Stimulated activated CD8-positive, alpha-beta memory T cell treated with anti-CD3 and anti-CD28 coated beads, Interleukin-2, amount 100 ng/mL, for 1 hour (primary cell): ENCODE data around the gene DLEU7.

Experiments
- DNase-seq, 2 donors: peaks; one replicate each; pipeline ENCODE4 v3.0.0-alpha.2; 2020; ENCODE audit warnings: low read depth in 2 of 2

Gene DLEU7

DNA sequence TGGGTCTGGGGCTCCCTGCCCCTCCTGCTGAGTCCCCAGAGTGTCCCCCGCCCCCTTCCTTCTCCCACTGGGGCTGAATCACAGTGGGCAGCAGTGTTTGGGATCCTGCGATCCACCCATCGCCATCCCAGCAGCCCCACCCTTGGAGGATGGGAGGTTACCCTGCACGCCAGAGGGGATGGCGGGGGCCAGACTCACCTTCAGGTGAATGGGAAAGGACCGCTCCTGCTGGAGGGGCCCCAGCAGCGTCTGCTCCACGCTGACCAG lies 569 bp downstream of the DLEU7 start:
- DNase-seq: no peak

DNA sequence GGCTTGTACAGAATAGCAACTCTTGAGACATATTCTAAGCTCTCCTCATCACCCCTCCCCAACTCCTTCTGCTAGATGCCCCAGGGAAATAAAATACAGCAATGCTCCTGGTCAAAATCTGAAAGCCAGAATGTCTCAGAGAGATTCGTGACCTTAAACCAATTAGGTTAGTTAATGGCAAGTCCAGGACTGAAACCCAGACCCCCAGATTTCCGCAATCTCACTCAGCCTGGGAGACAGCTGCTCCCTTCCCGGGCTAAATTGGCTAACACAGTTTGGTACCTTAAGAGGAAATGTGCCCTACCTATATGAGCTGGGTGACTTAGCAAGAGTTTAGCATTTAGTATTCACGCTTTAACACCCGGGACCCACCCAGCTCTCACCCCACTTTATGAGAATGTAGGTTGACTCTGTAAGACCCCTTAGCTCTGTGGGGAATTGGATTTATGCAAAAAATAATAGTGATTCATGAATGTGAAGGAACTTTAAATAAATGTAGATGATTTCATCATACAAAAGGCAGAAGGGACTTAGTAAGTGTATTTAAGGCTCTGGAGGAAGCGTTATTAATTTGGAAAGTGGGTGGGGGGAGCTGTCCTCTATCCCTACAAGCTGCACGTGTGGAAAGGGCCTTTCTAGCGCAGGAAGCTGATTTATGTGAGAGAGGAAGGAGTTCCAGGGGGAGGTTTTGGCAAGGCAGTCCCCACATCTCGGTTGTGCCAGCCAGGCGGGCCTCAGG lies 1.1 kb downstream of the DLEU7 start:
- no peak for DNase-seq

DNA sequence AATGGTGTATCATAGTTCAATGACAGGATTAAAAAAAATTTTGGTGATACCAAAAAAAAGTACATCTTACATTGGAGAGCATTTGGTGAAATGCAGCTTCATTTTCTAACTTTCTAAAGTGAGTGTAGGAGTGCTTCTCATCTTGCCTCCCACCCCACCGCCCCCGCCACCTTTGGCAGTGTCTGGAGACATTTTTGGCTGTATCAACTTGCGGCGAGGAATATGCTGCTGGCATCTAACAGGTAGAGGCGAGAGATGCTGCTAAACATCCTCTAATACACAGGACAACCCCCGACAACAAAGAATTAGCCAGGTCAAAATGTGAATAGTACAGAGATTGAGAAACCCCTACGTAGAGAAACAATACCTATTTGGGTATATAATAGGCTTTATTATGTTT lies 1.7 kb downstream of the DLEU7 start:
- DNase-seq: no peak

DNA sequence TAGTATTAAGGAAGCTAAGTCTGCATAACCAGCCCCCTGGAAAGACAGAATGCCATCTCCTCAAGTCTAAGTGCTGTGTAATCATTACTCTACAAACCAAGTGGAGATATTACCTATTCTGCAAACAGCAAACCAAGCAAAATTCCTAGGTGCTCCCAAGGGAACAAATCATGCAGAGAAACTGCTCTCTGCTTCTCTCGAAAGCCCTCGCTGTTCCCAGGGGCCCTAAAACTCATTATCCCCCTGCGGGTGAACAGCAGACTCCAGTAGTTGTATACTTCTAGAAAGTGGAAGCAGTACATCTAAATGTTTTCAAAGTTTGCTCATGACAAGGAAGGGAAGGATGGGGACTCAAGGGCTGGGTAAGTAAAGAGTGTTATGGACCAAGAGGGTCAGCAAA lies 3.2 kb downstream of the DLEU7 start:
- no peak for DNase-seq

DNA sequence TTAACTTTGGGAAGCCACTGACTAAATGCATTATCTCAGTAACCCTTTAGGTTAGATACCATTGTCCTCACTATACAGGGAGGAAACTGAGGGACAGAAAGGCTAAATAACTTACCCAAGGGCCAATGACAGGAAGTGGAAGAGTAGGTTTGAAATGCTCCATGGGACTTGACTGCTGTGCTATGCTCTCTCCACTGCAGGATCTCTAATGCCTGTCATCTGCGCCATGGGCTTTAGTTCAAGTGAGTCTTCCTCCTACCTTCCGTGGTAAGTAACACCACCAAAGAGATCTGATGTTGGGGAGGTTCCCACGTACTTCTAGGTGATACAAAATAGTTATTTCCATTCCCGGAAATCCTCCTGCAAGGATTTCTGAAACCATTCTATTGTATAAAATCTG lies 3.7 kb downstream of the DLEU7 start:
- no peak for DNase-seq

DNA sequence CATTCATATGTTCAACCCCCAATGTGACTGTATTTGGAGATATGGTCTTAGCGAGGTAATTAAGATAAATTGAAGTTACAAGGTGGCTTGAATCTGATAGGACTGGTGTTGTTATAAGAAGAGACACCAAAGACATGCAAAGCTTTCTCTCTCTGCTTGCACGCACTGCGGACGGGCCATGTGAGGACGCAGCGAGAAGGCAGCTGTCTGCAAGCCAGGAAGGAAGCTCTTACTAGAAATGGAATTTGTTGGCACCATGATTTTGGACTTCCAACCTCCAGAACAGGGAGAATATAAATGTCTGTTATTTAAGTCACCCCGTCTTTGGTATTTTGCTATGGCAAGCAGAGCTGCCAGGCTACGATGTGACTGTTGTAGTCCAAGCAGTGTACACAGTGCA lies 4.8 kb downstream of the DLEU7 start:
- no peak for DNase-seq

DNA sequence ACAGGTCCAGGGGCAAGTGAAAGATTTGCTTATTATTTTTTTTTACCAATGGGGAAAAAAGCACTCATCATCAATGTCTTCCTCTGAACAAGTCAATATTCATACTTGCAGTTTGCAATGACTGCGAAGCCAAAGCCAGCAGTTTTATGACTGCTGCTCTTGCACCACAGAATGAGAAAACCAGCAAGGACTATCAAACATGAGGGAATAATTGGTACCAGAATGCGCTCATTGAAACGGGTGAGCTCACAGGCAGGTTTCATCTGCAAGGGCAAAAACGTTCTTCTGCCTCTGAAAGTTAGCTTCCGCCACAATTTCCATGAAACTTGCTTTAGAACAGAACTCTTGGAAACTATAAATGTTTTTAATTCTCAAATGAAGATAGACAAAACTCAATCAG lies 5.5 kb downstream of the DLEU7 start:
- no peak for DNase-seq

DNA sequence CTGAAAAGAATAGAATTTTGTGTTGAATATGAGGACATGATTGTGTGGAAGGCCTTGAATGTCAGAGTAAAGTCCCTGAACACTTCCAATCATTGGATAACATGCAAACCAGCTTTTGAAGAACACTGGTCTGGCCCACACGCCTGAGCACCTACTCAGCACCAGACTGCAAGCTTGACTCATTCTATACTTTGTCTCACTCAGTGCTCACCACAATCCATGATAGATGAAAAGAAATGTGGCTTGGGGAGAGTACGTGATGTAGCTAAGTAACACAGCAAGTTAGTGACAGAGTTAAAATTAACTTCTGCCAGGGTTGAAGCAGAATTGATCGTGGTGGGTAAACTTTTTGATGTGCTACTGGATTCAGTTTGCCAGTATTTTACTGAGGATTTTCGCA lies 12.0 kb downstream of the DLEU7 start:
- no peak for DNase-seq

DNA sequence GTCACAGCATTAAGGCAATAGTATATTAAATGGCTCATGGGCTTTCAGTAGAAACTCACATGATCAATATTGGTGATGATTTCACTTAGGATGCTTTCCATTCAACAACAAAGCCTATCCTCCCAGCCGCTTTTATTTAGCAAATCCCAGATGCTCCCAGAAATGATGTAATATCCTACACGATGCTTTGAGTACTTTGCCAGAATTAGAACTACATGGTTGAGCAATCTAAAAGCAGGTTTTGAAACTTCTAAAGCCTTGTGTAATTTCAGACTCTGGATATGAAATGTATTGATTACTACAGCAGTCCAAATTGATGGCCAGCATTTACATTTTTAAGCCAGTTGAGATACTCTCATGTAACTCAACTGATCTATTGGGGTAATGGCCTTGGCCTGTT lies 13.6 kb downstream of the DLEU7 start:
- DNase-seq: no peak

DNA sequence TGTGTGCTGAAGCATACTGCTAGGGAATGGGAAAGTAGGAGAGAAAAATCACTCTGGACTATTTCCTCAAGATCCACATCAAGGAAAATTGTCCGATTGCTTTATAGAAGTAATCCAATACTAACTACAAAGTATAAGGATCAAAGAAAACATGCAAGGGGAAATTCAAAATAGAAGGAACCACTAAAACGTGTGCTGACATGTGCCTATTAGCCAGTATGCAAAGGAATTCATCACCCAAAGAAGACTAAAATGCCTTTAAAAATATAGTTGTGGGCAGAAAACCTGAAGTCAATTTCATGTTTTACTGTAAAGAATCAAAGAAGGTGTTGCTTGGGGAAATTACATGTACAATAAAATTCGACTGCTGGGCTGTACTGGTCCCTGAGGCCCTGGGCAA lies 14.3 kb downstream of the DLEU7 start:
- DNase-seq: no peak

DNA sequence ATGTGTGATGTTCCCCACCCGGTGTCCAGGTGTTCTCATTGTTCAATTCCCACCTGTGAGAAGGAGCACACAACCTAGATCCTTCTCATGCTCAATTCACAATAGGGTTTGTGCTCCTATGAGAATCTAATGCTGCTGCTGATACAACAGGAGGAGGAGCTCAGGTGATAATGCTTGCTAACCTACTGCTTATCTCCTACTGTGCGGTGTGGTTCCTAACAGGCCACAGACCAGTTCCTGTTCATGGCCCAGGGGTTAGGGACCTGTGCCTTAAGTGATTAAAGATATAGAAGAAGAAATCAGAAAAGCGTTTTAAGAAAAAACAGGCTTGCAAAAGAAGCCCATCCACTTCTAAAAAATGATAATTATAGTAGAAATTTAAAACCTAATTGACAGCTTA lies 17.5 kb downstream of the DLEU7 start:
- no peak for DNase-seq

DNA sequence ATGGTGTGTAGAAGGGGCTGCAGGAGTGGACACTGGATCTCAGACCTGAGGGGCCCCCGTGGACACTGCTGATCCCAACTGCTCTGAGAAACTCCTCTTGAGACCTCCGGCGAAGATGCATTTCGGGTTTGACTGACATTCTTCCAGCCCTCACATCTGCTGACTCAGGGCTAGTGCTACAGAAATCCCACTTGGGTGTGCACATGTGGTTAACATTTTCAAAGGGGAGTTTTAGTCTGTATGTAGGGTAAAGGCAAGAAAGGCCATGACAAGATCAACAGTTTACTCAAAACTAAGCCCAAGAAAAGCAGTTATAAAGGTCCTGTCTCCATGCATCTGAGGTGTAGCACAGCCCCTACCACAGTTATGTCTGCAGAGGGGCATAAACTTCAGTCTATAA lies 31.2 kb downstream of the DLEU7 start:
- DNase-seq: no peak

DNA sequence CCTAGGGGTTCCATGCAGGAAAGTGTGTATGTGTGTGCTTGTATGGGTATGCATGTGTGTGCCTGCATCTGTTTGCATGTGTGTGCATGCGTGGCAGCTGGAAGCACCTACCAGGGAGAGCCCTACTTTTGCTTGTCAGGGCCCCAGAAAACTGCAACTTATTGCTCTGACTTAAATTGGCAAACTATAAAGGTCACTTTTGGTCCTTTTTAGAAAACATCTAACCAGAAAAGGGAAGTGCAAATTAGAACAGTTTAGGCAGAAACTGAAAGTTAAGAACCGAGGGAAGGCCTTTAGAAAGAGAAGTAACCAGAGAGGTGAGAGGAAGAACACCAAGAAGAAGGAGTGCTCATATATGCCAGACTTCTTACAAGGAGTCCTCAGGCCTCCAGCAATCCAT lies 32.5 kb downstream of the DLEU7 start:
- no peak for DNase-seq

DNA sequence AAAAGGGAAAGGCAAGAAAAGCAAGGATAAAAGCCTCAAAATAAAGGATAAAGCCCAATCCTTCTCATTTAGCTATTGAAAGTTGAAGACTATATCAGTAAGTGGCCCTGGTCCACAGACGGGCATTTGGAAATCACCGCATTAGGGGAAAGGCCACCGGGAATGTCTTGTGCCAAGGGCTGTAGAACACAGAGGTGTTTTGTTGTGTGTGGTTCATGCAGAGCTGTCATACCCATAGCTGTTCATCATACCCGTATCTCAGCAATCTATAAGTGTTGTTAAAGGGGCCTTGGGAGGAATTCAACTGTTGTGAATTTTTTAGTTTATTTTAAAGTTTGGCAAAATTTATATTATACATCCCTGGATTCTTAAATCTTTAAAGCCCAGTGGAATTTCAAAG lies 33.0 kb downstream of the DLEU7 start:
- DNase-seq: no peak

DNA sequence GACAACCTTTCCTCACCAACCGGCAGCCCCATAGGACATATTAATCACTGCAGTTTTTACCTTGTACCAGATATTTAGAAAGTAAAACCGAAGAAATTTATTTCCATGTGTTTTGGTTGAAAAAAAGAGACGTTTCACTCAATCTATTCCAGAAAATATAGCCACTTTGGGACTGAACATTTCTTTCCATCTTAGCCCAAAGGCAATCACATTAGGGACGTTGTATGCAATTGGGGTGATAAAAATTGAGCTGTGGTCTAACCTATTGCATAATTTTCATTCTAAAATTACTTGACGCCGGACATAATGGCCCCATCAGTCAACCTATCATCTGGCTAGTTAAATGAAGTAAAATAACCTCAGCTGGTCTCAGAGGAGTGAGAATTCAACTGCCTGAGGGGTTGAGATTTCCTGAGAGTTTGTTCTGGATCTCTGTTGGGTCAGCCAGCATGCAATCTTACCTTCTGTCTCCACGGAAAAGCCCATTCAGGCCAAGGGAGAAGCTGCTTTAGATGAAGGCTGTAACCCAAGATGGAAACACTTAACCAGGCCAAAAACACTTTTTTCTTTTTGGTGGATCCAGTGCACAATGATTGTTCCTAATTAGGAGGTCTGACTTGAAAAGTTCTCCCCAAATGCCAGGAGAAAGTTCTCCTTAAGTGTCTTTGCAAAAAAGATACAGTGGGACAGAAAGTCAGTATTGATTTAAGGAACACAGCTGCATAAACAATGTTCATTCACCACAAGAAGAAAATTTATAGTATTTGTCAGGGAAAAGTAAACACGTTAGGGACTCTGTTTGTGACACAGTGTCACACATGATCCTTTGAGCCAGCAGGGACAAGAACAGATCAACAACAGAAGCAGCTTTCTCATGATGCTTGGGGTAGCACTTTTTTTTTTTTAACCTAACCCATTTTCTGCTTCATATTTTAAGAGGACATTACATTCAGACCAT lies 34.1 kb downstream of the DLEU7 start:
- no peak for DNase-seq

DNA sequence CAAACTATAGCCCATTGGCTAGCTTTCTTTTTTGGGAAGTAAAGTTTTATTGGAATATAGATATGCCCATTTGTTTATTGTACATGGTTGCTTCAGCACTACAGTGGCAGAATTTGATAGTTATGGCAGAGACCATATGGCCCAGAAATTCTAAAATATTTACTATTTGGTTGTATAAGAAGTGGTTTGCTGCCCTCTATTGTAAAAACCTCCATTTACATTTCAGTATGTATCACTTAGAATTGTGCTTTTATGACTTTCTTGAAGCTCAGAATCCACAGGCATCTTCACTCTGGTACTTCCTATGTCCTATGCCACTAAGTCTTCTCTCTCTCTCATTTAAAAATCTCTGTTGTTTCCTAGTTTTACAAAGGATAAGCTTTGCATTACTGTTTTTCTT lies 37.7 kb downstream of the DLEU7 start:
- DNase-seq: no peak

DNA sequence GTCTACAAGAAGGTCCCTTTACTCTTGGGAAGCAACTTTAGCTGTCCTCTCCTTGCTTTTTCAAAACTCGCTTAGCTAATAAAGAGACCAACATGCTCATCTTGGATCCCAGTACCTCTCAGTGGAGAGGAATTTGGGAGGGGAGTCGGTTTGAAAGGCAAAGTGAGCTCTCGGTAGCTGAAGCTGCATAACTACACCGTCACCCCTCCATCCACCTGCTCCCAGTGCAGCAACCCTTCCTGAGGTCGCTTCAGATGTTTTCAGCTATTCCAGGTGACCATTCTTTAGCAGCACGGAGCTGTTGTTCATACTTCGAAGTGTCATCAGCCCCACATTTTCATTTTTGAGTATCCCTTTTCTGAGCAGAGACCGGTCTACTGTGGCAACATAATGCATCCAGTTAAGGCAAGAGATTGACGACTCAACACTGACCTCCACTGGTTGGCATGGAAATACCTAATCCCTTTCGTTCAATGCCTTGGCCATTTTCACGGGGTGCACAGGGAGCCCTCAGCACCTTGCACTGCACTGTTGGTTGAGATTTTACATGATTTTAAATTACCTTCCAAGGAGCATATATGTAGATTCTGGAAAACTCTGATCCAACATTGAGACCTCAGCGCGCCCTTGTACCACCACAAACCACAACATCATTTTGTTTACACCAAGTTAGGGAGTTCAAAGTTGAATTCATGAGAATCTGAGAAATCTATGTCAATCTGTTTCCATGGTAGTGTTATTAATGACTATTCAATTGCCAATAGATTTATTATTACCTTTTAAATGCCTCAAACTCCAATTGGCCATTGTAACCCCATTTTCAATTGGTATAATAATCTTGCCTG lies 42.2 kb downstream of the DLEU7 start:
- DNase-seq: peak; percentile 12 to 18

DNA sequence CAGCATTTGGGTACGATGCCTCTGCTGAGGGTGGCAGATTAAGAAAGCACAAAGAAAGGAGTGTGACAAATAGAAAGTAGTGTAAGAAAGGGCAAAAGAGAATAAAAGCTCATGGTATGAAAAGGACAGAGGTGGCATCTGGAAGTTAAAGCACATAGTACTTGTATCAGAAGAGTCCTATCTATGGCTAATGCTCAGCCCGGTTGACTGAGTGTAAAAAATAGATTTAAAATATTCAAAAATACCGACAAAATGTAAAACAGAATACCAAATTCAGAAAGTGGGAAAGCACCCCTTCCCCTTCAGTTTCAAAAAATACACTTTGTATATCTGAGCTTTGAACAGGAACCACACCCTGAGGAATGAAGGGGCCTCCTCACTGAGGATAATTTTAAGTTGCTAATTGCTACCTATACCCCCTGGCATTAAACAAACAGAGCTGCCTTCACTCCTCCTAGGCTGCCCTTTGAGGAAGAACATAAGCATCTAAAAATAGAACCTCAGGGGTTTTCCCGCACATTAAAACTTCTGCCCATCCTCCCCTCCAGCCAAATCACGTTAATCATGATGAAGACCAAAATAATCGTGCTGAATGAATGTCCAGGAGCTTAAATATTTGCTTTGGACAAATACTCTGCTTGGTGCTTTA lies 43.3 kb downstream of the DLEU7 start:
- DNase-seq: no peak

DNA sequence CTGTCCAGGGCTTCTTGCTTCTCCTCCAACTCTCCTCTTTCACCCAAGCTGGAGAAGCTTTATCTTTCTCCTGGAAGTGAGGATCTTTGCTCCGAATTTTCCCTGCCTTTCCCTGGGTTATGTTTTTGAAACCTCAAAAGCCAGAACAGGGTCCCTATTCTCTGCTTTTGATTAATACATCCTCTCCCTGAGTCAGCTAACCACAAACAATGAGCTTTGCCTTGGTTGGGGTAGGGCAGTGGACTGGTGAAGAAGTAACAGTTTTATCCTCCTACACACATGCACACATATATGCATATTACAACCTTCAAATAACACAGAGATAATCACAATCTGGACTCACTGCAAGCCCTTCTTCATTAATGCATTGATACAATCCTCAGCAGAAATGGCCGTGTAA lies 44.6 kb downstream of the DLEU7 start:
- no peak for DNase-seq

DNA sequence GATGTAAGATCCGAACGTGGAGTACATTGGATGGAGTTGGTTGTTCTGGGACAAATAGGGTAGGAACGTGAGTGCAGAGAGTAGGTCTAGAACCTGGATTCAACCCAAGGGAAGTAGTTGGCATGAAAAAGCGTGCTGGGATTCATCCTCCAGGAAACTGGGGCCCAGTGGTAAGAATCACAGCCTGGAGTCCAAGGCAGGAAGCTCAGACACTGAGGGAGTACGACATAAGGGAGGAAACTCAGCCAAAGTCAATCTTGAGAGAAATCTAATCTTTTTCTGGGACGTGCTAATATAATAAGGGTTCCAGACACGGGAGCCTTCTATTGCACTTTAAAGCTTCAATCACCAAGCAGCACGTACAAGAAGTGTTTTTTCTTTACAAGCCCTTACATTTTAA lies 46.4 kb downstream of the DLEU7 start:
- DNase-seq: no peak

DNA sequence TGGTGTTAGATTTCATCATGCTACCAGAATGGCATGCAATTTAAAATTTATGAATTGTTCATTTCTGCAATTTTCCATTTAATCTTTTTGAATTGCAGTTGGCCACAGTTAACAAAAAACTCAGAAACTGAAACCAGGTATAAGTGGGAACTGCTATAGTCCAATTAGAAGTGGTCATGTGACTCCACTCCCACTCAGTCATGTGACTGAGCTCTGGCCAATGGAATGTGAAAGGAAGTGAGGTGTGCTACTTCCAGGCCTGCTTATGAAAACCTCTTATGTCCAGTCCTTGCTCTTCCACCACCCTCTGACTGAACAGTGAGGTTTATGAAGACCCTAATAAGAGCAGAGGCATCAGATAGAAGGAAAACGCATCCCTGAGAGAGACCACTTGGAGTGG lies 47.0 kb downstream of the DLEU7 start:
- no peak for DNase-seq

DNA sequence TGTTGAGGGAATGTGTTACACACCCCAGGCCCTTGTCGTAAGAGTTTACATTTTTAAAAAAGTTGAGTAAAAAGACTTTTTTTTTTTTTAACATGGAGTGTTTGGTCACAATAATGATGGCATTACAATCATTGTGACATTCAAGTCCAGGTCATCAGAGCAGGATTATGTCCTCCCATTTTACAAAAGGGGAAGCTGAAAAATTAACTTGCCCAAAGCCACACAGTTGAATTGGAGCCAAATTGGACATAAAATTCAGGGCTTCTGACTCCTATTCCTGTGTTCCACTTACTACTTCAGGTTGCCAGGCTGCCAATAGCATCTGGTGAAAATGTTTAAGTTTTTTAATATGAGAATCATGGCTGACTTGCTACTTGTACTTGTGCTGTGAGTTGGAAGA lies 49.3 kb downstream of the DLEU7 start:
- no peak for DNase-seq
